ENCODE measurements around the gene MPG.
A peak's percentile ranks its signal among the peaks of the same experiment; 100 is the strongest.

MPG gene

DNA sequence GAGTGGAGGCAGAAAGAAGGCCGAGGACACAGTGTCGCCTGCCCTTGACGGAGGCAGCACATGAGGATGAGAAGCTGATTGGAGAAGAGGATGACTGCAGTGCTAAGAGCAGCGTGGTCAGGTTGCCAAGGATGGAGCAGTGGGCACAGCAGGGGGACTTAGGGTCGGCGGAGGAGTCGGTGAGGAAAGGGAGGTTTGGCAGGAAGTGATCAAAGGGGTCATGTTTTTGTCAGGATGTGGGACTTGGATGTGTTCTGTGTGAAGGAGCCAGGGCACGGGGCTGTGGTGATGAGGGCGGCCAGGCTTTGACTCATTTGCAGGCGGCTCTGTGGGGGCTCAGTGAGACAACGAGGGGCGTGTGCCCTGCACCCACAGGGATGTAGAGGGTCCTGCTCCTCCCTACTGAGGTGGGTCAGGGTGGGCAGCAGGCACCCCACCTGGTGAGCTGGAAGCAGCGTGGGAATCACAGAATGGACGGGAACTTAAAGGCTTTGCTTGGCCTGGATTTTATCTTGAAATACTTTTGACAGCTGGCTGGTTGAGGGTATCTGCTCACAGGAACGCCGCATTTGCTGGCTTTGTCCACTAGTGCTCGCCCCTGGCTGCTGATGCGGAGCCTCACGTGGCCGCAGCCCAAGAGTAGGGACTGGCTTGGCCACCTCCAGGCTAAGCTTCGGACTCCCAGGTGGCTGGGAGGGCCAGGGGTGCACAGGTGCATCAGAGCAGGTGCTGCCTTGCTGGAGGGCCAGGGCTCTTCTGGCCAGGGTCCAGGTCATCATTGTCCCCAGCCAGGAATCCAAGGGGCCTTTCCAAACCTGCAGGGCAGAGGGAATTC, 6.0 kb downstream of the MPG start:
- no peak for DNase-seq (ENCODE audit: low spot score)

DNA sequence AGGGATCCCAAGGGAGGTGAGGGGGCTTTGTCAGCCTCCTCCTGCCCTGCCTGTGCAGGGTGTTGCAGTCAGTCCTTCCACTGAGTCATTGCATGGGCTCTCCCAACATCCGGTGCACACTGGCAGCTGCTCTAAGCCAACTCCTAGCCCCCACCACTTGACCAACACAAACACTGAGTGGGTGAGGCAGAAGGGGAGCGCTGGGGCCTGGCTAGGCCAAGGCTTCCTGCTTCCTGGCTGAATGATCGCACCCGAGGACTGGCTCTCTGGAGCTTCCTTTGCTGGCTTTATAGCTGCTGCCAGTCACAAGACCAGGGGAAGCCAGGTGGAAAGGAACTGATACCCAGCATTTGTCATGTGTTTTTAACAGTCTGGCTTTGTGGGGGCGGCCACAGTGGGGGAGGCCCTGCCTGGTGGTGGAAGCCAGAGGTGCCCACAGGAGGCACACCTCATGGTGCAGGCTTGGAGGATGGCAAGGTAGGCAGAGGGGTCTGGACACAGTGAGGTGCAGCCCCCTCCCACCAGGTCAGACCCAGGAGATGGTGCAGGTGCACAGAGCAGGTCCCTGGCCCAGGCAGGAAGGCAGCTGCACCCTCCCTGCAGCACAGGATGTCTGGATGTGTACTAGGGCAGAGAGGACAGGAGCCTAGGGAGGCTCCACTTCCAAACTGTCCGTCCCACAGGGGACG, 6.8 kb downstream of the MPG start:
- DNase-seq (ENCODE audit: low spot score), result peak; percentile 95

DNA sequence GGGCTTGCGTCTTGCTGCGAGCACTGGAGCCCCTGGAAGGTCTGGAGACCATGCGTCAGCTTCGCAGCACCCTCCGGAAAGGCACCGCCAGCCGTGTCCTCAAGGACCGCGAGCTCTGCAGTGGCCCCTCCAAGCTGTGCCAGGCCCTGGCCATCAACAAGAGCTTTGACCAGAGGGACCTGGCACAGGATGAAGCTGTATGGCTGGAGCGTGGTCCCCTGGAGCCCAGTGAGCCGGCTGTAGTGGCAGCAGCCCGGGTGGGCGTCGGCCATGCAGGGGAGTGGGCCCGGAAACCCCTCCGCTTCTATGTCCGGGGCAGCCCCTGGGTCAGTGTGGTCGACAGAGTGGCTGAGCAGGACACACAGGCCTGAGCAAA, 7.4 kb downstream of the MPG start:
- no peak for DNase-seq (ENCODE audit: low spot score)

DNA sequence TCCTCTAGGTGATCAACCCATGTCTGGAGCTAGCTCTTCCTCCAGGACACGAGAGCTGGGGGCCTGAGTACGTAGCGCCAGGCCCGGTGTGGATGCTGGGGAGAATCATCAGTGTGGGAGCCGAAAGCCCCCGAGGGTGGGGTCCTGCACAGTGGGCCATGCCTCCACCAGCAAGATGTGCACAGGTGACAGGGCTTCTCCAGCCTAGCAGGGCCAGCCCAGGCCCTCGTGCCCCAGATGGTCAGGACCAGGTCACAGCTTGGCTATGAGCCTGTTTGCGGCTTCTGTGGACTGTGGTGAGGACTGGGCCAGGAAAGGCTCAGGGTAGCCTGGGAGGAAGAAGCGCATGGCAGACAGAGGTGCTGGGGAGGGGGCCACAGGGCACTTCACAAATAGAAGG, 7.8 kb downstream of the MPG start:
- DNase-seq (ENCODE audit: low spot score), result no peak

DNA sequence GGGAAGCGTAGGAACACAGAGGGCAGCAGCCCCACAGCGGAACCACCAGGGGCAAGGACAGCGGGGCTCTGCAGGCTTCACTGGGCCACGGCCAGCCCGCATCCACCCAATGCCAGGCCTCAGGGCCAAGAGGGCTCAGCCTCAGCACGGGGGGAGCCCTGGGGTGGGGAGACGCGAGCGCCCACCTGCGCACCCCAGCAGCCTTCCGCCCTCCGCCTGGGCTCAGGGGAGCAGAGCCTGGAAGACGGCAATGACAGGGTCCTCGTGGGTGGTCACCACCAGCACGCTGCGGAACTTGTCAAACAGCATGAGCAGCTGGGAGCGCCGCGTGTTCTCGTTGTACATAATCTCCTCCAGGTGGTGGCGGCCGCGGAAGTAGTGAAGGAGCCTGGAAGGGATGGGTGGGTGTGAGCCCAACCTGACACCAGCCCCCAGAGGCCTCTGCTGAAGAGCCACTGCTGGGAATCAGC, 8.5 kb downstream of the MPG start:
- DNase-seq (ENCODE audit: low spot score), result no peak

DNA sequence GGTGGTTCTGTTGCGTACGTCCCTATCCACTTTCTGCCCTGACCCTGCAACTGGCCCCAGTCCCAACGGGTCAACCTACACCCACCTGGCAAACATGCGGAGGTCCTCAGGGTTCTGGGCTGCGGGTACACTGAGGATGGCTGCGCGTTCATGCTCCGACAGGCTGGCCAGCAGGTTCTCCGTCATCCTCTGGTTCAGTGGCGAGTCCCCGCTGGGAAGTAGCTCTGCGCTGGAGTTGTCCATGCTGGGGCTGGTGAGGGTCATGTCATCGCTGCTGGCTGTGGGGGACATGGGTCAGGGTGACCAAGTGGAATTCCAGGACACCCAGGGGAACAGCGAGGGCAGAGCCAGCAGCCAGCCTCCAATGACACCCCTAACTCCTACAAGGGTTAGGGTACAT, 10.6 kb downstream of the MPG start:
- DNase-seq (ENCODE audit: low spot score), result no peak

DNA sequence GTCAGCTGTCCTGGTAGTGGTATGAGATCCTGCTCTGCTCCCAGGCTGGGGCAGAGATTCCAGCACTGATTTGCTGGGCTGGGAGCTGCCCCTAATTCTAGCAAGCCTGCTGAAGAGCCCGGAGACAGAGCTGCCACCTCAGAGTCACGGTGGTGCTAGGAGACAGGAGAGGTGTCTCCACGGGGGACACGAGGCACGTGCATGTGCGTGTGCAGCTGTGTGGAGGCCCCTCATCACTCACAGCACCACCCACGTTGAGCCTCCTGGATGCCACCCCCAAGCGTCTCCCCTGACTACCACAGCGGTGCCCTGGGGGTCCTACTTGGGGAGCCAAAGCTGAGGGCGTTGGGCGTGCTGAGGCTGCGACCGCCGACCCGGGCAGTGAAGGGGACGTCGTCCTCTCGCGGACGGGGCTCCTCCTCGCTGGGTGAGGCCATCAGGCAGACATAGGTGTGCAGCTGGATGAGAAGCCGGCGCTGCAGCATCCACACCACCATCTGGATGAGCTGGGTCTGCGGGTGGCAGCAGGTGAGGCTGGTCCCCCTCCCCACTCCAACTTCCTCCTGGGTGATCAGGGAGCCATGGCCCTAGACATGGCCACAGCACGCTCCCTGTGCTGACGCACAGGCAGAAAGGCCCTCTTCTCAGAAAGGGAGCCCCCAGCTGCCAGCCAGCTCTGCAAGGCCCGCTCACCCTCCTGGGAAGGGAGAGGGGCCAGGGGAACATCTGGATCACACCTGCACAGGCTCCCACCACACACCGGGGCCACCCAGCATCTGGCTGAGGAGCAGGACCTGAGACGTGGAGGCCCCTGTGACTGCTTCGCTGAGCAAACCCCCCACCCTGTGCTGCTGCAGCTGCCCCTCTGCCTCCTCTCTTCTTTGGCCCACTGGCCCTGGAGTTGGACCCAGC, 11.6 kb downstream of the MPG start:
- DNase-seq (ENCODE audit: low spot score), result no peak

DNA sequence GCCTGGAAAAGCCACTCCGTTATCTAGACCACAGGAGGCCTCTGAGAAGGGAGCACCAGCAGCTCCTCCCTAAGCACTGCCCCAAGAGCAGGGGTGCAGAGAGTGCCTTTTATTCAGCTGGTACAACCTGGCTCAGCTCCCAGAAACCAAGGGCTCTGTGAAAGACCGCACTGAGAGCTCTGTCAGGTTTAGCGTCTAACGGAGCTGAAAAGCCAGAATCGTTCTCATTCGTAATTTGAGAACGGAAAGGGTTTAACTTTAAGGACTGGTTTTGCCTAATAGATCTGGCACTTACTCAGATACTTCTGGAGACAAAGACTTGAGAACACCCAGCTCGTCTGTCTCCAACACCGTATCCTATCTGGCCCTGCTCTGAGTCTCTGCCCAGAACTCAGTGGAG, 13.5 kb downstream of the MPG start:
- DNase-seq (ENCODE audit: low spot score), result no peak

DNA sequence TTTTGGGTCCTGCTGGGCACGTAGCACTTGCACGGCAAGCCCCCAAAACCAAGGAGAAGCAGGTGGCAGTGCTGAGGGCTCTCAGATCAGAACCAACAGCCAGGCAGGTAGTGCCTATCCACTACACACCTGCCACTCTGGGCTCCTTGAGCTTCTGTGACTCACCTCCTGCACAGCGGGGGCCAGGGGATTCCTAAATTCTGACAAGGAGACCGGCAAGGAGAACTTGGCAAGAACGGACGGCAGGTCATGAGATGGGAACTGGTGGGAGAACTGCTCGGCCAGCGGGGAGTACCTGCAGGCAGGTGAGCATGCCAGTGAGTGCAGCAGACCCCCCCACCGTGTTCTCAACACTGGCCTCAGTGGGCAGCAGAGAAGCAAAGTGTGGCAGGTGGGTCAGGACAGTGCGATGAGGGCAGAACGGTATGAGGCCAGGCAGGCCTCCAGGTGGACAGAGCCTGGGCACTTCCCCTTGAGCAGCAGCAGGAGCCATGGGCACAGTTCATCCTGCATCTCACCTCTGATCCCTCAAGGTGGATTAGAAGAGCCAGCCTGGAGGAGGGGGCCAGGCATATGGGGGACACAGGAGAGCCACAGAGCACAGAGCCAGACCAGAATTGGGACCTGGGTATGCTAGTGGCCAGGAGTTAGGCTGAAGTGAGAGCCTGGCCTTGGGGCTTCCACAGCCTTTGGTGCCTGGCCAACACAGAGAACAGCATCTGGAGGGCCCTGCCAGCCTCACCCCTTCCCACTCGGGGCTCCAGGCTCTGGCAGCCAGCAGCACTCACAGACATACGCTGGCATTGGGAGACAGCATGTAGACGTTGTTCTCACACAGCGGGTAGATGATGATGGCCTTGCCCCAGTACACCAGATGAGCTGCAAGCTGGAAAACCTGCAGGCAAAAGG, 14.7 kb downstream of the MPG start:
- no peak for DNase-seq (ENCODE audit: low spot score)

DNA sequence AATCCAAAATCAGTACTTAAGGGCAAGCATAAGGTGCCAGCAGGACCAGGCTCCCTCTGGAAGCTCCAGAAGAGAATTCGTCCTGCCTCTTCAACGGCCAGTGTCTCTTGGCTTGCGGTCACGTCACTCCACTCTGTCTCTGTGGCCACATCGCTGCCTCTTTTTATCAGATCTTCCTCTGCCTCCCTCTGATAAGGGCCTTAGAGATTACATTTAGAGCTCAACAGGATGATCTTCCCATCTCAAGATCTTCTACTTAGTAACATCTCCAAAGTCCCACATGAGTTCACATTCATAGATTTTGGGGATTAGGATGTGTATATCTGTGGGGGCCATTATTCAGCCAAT, 16.9 kb downstream of the MPG start:
- no peak for DNase-seq (ENCODE audit: low spot score)

DNA sequence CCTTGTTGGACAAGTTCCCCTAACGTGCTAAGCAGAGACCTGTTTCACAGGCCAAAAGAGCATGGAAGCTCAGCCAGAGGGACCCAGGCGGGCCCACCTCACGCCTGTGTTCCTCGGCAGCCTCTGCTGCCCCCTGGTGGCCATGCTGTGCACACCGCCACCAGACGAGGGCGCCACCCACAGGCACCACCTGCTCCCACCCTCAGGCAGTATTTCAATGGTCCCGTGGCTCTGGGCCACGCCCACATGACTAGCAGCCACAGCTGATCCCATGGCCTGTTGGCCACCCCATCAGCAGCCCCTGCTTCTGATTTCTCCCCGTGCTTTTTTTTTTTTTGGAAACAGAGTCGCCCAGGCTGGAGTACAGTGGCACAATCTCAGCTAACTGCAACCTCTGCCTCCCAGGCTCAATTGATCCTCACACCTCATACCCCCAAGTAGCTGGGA, 18.9 kb downstream of the MPG start:
- peak; percentile 97 for DNase-seq (ENCODE audit: low spot score)

DNA sequence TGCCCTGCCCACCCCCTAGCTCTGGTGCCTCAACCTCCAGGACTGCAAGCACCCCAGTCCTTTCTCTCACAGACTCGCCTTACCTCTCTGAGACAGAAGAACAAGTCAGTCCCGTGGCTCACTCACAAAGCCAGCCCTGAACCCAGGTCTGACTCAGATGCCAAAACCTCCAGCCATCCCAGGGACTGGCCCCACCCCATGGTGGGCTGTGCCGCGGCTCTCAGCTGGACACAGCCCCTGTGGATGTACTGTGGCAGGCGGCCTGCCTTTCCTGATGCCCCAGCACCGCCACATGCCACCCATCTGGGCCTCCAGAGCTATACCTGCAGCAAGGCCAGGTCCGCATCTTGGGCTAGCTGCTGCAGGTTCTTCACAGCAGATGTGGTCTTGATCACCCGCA, 19.8 kb downstream of the MPG start:
- DNase-seq (ENCODE audit: low spot score), result no peak

DNA sequence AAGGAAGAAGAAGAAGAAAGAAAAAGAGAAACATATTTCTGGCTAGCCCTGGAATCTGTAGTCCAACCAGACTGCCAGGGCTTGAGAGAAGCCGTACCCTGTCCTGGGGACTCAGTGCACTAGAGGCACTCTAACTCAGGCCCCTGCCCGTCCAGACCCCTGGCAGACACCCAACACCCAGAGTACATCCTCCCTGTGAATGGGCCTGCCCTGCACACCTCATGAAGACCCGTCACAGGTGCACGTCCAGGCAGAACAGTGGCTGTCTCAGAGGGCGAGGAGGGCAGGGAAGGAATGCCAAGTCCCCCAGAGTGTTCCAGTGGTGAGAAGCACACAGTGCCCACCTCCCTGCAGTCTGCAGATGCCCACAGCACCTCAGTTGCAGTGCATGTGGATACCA, 23.0 kb downstream of the MPG start:
- DNase-seq (ENCODE audit: low spot score), result no peak

DNA sequence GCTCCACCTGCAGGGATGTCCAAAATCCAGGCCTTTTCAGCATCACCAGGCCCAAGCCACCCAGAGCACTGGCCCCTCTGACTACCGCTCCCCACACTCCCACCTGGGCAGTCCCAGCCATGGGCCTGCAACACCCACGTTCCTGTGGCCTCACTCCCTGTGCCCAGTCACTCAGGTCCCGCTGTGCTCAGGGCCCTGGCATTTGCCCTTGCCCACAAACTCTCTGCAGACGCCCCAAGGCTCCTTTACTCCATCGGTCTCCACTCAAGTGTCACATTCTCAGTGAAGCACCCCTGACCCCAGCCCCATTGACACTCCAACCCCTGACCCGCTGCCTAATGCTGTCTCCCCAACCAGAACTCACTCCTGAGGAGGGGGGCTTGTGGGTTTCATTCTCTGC, 23.6 kb downstream of the MPG start:
- DNase-seq (ENCODE audit: low spot score), result no peak

DNA sequence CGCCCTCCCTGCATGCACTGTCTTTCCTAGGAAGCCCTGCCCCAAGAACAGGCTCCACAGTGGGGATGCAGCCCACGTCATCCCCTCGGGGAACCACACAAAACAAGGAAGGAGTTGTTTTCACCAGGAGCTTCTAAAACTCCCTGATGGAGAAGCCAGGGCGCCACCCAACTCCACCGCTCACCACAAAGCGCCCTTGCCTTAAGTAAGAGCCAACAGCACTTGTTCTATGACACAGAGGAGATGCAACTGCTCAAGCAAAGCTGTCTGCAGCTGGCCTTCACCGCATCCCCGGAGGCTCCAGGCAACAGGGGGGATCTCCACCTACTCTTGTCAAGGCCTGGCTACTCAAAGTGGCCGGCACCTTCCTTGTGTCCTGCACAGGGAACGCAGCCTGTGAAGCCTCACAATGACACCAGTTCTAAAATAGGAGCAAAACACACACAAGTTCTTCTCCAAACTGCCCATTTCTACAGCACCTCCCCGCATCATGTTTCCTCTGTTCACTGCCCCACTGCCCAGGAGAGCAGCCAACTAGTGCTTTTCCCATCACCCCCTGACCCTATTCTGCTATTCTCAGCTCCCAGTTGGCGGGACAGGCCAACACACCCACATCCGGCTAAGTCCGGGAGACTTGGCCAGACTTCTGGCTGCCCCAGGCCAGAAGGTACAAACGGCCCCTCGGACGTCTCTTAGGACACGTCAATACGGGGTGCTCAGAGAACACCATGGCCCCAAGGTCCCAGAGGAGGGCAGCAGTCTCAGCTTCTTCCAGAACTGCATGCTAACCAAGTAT, 24.2 kb downstream of the MPG start:
- no peak for DNase-seq (ENCODE audit: low spot score)

DNA sequence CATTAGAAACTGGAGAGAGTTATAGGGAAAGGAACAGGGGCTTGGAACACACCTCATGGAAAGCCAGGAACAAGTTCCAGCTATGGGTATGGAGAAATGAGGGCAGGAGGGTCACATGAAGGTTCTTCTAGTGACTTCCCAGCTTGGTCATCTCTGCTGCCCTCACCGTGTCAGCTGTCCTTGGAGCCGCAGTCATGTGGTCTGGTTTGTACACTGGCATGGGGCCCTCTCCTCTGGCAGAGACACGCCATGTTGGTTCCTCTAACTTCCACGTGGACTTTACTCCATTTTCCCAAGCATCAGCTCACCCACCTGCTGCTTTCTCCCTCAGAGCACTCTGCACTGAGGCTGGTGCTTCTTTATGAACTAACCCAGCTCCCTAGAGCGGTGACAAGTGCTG, 26.3 kb downstream of the MPG start:
- DNase-seq (ENCODE audit: low spot score), result no peak

DNA sequence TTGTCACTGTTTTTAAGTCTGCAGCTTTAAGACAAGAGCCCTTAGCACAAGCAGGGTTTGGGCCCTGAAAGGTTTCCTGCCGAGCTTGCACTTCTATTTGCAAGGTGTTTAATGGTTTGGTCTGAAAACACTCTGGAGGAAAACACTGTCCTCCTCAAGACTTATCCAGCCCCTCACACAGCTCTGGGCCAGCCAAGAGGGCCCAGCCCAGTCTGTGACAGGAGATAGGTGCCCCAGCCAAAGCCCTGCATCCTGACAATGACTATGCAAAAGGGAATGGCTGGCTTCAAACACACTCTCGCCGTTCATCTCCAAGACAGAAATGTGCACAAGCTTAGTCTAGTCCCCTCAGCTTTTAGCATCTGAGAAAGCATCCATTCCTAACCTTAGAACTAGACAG, 26.9 kb downstream of the MPG start:
- no peak for DNase-seq (ENCODE audit: low spot score)

DNA sequence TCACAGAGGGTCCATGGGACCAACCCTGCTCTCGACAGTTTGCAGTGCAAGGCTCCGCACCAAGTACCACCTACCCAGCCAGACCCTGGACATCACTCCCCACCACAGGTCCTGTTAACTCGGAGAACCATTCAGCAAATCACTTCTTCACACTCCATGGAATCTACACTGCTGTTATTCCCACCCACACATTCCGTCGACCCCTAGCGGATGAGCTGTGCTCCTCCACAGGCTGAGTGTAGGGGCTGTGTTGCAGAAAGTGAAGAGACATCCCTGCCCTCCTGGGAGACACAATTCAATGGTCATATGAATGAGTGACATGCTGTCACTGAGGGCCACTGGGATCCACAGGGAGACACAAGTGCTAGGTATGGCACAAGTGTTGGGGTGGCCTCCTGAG, 27.5 kb downstream of the MPG start:
- no peak for DNase-seq (ENCODE audit: low spot score)

DNA sequence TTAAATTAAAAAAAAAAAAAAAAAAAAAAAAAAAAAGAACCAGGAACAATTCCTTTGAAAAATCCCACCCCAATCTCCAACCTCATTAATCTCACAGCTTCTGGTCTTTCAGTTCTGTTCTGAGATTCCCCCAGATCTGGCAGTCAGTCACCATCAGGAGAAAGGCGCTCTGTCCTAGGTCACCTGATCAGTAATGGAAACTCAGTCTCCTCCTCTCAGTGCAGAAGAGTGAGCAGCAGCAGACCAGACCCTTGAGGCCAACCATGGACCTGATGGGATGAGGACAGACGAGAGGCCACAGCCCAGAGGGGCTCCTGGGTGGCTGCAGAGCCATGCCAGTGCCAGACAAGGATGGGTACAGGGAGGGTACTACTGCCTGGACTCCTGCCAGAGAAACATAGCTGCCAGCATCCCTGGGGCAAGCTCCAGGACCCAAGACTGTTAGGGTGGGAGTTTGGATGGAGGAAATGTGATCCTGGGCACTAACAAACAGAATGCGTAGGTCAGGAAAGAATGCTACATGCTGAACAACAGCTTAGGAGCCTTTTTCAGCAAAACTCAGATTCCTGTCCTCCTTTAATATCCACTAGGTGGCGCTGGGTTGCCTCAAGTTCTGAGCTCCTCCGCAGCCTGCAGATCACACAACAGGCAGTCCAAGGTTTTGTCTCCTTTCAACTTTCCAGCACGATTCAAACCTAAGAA, 28.7 kb downstream of the MPG start:
- DNase-seq (ENCODE audit: low spot score), result peak; percentile 87

Data from AG08395 (cell line).